ENCODE data around the gene EREG. TPM values are rescaled to one million over a fixed set of nuclear protein-coding genes. Genes with fewer than 3 reads are reported as not detected.

EREG gene
- total and polyA plus RNA-seq, 9 of the 15 experiments (the other 6 are each of a cell fraction or from before 2014, with no cell fraction given) = 0.97 to 7.3 (median 2.5) TPM

DNA sequence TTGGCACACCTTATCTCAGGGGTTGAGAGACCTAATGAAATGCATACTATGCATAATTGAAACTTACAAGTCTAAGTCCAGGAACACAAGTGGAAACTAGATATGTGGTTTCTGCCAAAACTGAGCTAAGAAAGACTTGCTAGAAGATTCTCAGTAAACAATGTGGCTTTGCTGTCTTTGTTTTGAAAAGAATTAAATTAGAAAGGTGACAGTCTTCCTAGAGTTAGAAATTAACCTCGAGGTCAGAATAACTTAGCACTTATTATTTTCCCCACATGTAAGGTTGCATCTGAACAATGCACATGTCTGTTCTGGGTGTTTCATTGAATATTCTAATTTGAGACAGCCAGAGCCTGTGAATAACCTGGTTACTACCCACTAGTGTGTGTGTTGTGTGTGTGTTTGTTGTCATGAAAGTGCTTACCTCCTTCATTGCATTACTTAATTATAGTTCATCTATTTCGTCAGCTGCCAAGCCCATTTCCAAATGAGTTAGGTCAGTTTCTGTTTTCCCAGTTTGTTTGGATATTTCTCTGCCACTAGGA lies 1.5 kb downstream of the EREG start (continued):
- TF ChIP-seq C11orf30 (IDR thresholded peaks at IDR 0.05; ENCODE audit: low read depth) (peak; percentile 72), MCM5 (IDR thresholded peaks at IDR 0.05; ENCODE audit: low read depth) (no peak)

DNA sequence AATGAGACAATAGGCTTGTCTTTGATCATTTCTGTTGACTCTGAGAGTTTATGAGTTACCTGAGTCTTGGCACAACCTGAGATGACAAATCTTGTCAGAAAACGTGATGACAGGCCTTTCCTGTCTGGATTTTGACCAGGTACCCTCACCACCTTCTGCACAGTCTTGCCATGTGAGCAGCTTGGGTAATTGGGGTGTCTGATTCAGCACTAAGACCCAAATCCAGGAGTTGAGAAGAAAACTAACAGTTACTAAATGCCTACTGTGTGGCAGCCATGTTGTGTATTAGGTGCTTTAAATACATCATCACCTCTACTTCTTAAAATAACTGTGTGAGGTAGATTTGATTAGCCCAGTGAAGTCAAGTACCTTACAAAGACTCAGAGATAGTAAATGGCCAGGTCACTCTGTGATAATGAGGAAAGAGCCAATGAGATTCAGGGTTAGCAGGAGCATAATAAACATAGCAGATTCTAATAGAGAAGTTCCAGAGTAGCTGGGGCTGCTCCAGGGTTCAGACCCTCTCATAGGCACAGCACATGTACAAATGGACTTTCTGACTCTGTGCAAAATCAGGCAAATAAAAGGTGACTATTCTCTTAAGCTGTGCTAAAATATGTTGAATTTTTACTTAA lies 2.8 kb downstream of the EREG start:
- Histone ChIP-seq H3K9ac (ENCODE audit: insufficient read depth in 1 of 2, low read depth in 2 of 2, low read length in 2 of 2) (peak overlapping the region; percentile 61 to 70; a peak in 3 of 4 replicates), H3K9me1 (ENCODE audit: control insufficient read depth, insufficient read depth, low read length) (no peaks in the 10 kb centered on the region), H3K4me3 (peak overlapping the region; percentile 8; the same call in 1 of the 2 replicates), H3K9me3 (replicated peaks; ENCODE audit: control insufficient read depth, insufficient read depth, low read depth, low read length) (no peaks in the 10 kb centered on the region), H3K4me1 (replicated peaks in 1 of 2; ENCODE audit: control insufficient read depth in 2 of 2, insufficient read depth in 2 of 2, low read length in 2 of 2) (peaks cover 5 to 15% of the 10 kb centered on the region in 2 experiments; a peak in 3 of 5 replicates), H3K36me3 (ENCODE audit: control insufficient read depth, insufficient read depth, low read length) (no peaks in the 10 kb centered on the region), H3K79me2 (ENCODE audit: control insufficient read depth, insufficient read depth, low read length) (peaks cover 83% of the 10 kb centered on the region), H3K4me2 (ENCODE audit: insufficient read depth, low read length) (peak overlapping the region; percentile 67), H3K27me3 (ENCODE audit: control insufficient read depth in 2 of 2, insufficient read depth in 2 of 2, low read length in 2 of 2) (no peaks in the 10 kb centered on the region), H4K20me1 (replicated peaks; ENCODE audit: control insufficient read depth, insufficient read depth, low read length) (no peaks in the 10 kb centered on the region), H3K27ac (ENCODE audit: extremely low read depth, low read depth, low read length) (peak overlapping the region; percentile 47), H2AFZ (ENCODE audit: low read depth, low read length) (peak overlapping the region; percentile 75)
- peak in 1 of 4 experiments; percentile 35 for DNase-seq (ENCODE audit: extremely low read depth in 1 of 4, low spot score in 3 of 4)
- peak; percentile 77 for TF ChIP-seq ZKSCAN1 (IDR thresholded peaks at IDR 0.05; ENCODE audit: low read depth, low read length)
- TF ChIP-seq MEIS2 (IDR thresholded peaks at IDR 0.05; ENCODE audit: partially characterized antibody) = peak; percentile 46
- no peak for TF ChIP-seq ARHGAP35 (IDR thresholded peaks at IDR 0.05; ENCODE audit: partially characterized antibody)
- 0 out of 2 replicates have a peak, but pooled peaks have one; percentile 28 for TF ChIP-seq FOXM1 (IDR thresholded peaks at IDR 0.05; ENCODE audit: low read depth)
- no peak for TF ChIP-seq FOXM1 (CRISPR knock-in tag; IDR thresholded peaks at IDR 0.05; ENCODE audit: low read depth)
- peak in 1 of 3 experiments; percentile 51 for TF ChIP-seq YY1 (IDR thresholded peaks at IDR 0.05; ENCODE audit: borderline replicate concordance in 1 of 3, control insufficient read depth in 1 of 3, extremely low read depth in 1 of 3, insufficient read depth in 3 of 3, insufficient read length in 1 of 3, insufficient replicate concordance in 2 of 3, low read depth in 1 of 3, low read length in 2 of 3)
- TF ChIP-seq NFRKB (IDR thresholded peaks at IDR 0.05; ENCODE audit: low read depth) = no peak
- no peak for TF ChIP-seq EHMT2 (IDR thresholded peaks at IDR 0.05)
- no peak for TF ChIP-seq BCL6 (CRISPR knock-in tag; IDR thresholded peaks at IDR 0.05)
- 0% methylated on average over 1 of the region's 1 CpG for WGBS (ENCODE audit: insufficient coverage, low coverage, missing lambda C conversion rate)
- in situ Hi-C loops (cut with MboI) = no loop called here
- ChIA-PET POLR2A (interaction anchor here (0.7 to 1.2 kb wide), 2 partner anchors 32 to 155 kb away, joined by 3 read pairs; no protein-coding TSS in a partner anchor), CTCF (ENCODE audit: low intra/inter-chr PET ratio) (no interaction called here)
- intact Hi-C loops (cut with micrococcal nuclease) = loop anchor here (1.0 kb wide), 1 partner anchor 37 kb away; no protein-coding TSS in a partner anchor
- ATAC-seq = peak; percentile 9
- BruUV-seq (replicated peaks) = no TSS peak
- FAIRE-seq = no peak

Data from K562 (cell line).